GM18519 (cell line): Measurements from ENCODE around the gene HECTD4.
"Not testable (repeated sequence)": the region's sequence is repeated elsewhere in the genome, so short reads cannot be mapped to it uniquely, and the experiment has no call there.

ENCODE experiments used
- ATAC-seq: cut with Tn5 transposase; IDR thresholded peaks from one replicate; pipeline ENCODE4 v1.9.1; 2021; ENCODE audit warnings: mild to moderate bottlenecking, moderate library complexity; ENCODE audit not compliant: unreplicated experiment, low FRiP score

HECTD4 gene

DNA sequence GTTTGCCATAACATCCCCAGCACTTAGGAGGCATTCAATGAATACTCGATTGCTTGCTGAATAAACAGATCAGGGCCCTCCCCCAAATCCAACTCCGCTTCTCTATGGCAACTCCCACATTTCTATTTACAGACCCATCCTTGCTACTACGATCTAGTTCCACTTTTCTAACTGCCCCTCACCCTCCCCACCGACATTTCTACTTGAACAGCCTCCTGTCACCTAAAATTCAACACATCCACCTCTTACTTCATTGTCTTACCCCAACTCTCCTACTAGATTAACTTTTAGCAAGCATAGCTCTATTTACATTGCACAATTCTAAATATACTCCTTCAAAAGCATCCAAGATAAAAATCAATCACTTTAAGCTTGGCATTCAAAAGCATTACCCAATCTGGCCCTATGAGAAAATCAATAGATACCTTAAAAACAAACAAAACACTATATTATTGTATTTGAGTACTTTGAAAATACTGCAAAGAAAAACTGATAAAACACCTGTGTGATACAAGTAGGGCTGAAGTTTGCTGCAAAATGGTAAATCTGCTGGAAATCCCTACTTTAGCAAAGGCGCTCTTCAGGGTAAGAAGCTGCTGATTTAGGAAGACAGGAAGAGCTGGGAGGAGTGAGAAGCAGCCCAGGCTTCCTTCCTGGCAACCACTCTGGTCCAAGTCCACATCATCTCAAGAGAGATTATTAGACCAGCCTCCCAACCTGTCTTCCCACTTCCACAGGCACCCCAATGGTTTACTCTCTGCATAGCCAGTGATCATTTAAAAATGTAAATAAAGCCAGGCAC lies 96.4 kb downstream of the HECTD4 start:
- ATAC-seq = no peak

DNA sequence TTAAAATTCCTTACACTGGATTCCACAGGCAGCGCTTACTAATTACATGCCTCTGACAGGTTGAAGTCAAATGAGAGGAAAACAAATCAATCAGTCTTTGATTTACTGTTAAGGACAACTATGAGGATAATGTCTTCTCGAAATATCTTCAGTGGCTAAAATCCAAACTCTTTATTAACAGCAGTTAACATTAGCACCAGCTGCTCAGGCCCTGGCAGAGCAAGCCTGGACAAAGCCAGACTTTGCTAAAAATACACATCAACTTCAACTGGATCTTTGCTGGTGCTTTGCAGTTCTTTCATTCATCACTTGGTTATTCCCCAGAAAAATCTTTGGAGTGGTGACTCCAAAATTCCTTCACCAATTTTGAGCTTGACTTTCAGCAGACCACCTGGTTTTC lies 98.7 kb downstream of the HECTD4 start:
- ATAC-seq = no peak

DNA sequence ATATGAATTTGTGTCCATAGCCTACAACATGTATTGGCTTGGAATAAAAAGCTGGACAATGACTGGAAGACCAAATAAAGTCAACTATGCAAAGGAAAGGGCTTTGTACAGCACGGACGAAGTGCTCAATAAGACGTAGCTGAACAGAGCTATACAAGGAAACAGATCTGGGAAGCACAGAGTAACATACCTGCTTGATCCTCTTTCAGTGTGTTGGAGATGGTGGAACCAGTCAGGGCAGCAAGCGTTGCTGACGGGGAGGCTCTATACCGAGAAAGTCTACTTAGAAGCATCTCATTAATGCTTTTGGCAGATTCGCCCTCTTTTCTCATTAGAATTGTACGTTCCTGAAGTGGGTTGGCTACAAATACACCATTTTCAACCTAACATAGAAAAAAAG lies 99.3 kb downstream of the HECTD4 start:
- ATAC-seq = no peak

DNA sequence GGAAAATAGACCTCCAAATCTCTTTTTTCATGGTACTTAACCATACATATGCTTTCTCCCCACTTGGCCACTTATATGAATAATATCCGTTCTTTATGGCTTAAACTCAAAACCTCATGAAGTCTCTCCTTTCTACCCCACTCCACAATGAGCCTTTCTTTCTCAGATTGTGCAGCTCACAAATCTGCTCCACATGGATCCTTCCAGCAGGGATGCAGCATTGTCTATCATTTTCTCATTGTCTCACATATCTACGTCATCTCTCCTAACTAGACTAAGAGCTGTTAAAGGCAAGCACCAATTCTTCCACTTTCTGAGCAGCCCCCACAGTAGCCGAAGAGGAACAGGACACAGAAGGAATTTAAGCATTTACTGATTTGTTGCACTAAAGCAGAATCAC lies 106.4 kb downstream of the HECTD4 start:
- ATAC-seq = no peak

DNA sequence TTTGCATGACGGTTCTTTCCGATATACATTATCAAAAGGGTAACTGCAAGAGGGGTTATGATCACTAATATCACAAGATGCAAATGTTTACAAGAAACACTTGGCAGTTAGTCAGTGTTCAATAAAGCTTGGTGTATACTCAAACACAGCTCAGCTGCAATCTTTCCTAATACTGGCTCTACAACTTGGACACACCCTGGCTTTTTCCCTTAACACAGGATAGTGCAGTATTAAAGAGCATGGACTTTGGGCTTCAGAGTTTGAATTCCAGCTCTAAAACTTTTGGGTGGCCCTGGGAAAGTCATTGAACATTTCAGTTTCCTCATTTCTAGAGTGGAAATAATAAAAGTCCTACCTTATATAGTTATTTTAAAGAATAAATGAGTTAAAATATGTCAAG lies 107.0 kb downstream of the HECTD4 start:
- ATAC-seq = no peak

DNA sequence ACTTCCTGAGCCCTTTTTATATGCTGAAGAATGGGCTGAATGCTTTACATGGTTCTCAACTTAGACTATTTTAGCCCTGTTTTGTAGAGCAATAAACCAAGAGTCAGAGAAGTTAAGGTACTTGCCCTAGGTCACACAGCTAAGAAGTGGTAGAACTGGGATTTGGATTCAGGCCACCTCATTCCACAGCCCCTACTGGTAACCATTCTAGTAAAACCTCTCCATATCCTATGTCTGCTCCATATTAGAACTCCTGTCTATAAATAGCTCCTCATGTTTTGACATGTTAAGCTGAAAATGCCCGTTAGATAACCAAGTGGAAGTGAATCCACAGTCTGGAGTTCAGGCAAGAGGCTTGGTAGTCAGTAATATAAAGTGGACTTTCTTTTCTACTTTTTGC lies 111.6 kb downstream of the HECTD4 start:
- ATAC-seq = no peak

DNA sequence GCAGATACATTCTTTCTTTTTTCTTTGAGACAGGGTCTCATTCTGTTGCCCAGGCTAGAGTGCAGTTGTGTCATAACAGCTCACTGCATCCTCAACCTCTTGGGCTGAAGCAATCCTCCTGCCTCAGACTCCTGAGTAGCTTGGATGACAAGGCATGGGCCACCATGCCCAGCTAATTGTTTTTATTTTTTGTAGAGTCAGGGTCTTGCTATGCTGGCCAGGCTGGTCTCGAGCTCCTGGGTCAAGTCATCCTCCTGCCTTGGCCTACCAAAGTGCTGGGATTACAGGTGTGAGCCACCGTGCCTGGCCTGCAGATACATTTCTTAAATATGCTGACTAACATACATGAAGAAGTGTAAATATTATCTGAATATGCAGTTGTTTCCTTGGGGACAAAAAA lies 115.8 kb downstream of the HECTD4 start:
- ATAC-seq = no peak

DNA sequence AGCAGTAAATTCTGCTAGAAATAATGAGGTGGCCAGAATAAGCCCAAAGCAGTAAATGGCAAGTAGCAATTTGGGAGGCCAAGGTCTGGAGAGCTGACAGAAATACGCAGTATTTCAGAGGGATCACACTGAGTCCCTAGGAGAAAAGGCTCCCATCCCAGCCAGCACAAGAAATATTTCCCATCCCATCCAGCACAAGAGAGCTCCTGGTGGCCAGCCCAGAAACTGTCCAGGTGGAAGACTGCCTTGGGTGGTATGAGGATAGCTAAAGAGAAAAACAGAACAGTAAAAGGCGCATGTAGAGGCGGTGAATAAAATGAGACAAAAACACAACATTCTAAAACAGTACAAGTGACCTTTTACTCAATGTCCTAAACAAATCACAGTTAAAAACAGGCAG lies 120.7 kb downstream of the HECTD4 start:
- ATAC-seq = no peak

DNA sequence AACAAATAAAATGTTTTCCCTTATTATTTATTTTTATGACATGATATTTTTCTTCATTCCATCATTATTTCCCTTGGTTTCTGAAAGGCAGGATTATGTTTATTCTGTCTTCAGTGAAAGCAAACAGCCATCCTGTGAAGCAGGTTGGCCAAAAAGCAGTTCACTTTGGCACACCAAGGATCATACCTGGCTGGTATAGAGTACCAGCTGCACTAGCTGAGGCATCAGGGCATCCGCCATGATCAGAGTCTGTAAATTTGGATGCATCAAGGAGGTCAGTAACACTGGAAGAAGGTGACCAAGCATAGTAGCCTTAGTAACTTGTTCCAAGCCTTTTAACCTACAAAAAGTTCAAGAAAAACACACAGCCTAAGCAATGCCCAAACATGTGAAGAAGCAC lies 123.3 kb downstream of the HECTD4 start:
- ATAC-seq = no peak

DNA sequence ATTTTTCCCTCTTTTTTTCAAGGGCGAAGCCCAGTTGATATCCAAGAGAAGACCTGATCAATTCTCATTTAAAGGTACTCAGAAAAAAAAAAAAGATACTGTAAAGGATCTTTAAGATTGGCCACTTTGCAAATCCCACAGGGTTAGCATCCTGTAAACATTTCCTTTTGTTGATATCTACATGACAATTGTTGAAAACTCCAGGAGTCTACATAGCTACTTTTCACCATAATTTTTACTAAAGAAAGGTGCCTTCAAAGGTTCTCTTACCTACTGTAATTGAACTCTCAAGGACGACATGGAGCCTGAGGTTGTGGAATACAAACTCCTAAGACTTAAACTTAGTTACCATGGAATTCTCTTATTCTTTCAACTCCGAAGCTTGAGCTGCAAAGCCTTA lies 125.5 kb downstream of the HECTD4 start:
- no peak for ATAC-seq

DNA sequence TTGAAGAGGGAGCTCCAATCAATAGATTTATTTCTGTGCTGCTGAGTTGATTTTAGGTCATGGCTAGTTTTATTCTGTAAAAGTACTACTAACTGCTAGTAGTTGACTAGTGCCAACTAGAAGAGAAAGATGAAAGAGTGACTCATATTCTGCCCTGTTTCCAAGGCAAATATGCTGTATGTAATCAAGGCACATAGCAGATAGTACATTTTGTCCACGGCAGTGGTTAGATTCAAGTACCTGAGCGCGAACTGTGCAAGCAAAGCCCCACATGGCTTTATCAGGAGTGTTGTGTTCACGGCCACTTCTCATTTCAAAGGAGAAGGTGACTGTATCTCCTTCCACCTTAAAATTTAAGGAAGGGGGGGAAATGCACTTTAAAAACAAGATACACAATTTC lies 130.0 kb downstream of the HECTD4 start:
- no peak for ATAC-seq

DNA sequence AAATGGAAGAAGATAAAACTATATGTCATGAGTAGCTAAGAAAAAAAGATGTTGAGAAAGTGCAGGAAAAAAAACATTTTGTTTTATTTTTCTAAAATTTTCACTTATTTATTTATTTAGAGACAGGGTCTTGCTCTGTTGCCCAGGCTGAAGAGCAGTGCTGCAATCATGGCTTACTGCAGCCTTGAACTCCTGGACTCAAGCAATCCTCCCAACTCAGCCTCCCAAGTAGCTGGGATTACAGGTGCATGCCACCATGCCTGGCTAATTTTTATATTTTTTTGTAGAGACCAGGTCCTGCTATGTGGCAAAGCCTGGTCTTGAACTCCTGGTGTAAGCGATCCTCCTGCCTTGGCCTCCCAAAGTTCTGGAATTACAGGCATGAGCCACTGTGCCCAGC lies 137.3 kb downstream of the HECTD4 start:
- ATAC-seq = not testable (repeated sequence)

DNA sequence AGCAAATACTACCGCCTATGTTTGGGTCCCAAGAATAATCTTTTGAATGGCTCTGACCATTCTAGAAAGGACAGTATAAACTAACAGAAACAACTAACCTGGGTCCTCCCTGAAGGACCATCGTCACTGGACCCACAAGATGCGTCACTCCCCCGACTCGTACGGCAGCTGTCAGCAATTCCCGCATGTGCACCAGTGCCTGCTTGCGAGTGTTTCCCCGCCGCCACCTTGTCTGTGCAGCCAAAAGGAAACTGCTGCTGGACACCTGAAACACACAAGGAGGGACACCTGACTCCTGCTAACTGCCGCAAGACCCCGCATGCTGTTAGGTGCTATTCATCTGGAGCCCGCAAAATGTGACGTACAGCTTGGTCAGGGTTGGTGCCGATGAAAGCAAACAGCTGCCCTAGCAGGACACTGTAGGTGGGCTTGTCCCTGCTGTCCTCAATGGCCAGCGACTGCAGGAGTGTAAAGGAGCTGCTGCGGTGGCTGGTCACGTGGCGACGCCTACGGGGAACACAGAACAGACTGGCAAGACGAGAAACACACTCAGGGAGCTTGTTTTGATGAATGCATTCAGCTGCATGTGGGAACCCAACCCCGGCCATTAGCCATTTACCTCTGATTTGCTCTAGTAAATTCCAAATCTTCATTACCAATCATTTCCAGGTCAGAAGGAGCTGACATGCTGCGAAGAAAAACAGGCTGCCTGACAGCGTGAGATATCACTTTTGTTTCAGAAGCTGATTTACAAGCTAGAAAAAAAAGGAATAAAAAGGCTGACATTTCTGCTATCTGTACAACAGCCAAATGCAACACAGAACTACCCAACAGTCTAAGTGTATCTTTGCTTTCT lies 138.7 kb downstream of the HECTD4 start:
- ATAC-seq = no peak

DNA sequence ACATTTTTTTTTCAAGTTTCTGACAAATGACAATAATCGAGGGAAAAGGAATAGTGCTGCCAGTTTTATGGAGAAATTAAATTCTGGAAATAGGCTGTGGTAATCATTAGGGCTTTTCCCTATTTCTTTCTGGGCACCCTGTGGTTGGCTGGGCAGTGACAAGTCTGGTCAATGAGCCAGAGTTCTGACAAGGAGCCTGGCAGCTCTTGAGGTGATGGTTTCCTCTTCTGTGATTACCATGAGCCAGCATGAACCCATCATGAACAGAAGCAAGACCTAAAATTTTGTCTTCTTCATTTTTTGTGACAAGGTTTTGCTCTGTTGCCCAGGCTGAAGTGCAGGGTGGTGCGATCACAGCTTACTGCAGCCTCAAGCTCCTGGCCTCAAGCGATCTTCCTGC lies 141.1 kb downstream of the HECTD4 start:
- no peak for ATAC-seq

DNA sequence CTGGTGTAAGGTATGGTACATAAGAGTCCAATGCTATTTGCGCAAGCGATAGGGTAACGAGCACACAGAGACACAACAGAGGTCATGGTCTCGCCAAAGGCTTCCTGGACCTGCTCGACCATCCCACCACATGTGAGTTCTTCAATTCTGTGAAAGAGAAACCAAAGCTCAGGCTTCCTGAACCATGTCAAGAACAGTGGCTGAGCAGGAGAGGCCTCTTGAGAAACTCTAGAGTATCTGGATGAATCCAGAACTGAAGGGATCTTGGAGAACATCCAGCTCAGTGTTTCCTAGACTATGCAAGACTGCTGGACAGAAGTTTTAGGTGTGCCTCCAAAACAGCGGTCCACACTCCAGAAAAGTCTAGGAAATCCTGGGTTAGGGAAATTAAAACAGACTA lies 142.3 kb downstream of the HECTD4 start:
- ATAC-seq = no peak

DNA sequence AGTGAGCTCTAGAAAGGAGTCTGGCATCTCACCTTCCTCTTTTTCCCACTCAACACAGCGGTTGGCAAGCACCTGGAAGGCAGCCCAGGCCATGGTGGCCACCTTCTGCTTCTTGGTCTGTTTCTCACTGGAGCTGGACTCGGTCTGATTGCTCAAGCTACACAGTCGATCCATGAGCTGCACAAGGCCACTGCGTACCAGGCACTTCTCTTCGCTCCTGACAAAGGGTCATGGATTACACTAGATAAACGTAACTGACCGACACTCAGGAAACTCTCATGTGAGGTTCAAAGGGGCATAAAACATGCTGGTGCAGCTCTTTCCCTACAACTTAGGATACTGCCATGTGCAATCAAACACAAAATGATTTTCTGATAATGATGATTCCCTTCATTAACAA lies 143.2 kb downstream of the HECTD4 start:
- no peak for ATAC-seq

DNA sequence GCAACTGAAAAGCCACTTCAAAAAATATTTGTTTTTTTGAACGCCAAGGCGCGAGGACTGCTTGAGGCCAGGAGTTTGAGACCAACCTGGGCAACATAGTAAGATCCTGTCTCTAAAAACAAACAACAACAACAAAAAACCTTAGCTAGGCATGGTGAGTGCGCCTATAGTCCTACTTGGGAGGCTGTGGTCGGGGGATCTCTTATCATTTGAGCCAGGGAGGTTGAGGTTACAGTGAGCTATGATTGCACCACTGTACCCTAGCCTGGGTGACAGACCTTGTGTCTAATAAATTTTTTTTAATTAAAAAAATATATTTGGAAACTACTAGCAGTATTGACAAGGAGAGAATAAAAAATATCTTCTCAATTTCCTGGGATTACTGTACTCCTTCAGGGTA lies 143.8 kb downstream of the HECTD4 start:
- no peak for ATAC-seq

DNA sequence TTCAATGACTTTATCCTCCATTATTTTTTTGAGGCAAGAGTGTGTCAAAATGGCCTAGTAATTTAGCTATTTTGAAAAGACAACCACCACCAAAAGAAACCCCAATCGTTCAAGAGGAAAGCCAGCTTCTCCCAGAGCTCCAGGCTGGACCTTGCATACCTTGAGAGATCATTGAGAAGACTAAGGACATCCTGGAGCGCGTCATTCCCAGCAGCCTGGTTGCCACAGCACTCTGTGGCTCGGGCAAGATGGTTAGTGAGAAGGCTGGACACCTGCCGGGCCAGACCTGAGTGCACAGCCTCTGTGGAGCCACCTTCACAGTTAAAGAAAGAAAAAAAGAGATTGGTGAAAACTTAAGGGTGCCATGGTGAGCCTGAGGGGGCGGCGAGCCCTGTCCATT lies 145.4 kb downstream of the HECTD4 start:
- ATAC-seq = no peak

DNA sequence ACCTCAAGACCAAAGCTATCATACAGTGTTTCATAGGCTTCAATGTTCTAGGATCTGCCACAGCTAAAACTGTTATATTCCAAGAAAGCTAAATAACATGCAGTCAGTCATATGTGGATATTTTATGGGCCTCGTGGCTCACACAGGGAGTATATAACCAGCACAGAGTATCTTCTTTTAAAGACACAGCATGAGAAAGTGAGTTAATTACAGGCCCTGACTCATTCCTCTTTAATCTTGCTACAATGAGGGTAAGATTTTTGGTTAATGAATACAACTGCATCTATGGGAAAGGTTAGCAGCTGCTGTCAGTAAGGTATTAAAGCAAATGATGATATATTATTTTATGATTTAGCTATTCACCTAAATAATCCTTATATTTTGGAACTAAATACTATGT lies 145.8 kb downstream of the HECTD4 start:
- ATAC-seq = no peak

DNA sequence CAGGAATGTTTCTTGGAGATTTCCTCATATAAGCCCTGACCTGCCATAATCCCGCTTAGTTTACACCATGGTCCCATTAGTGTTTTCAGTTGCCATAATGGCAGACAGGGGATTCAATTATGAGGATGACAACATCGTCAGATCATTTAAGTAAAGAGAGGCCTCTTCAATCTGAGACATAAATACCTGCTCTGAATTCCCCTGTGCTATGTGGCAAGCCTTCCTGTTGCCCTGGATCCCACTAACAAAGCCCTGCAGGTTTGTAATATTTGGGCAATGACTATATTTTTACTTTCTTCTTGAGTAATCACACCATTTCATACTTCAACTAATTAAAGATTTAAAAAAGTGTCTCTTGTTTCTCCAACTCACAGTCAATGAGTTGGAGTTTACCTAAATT lies 147.9 kb downstream of the HECTD4 start:
- ATAC-seq = no peak

DNA sequence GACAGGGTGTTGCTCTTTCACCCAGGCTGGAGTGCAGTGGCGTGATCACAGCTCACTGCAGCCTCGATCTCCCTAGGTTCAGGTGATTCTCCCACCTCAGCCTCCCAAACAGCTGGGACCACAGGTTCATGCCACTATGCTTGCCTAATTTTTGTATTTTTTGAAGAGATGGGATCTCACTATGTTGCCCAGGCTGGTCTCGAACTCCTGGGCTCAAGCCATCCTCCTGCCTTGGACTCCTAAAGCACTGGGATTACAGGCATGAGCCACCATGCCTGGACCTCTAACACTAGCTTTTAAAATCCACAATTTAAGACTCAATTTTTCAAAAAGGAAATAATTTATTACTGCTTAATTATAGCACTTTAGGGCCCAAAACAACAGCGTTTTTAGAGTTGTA lies 149.0 kb downstream of the HECTD4 start:
- ATAC-seq = no peak

DNA sequence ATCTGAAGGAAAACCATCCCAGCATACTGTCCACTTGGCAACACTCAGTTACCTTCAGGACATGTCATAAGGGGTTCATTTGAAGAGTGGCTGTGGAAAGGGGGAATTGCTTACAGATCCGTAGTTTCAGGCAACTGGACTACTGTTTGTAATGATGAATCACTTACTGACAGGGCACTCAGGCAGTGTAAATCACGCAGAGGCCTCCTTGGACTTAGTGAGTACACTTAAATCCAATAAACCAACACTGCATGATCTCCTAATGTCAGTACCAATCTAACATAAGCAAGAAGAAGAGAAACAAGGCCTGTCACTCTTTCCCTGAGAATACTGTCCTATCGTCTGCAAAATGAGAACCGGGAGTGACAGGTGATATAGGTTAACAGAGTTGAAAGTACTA lies 152.1 kb downstream of the HECTD4 start:
- ATAC-seq = no peak
